Activated CD4-positive, alpha-beta T cell treated with anti-CD3 and anti-CD28 coated beads for 36 hours (primary cell): ENCODE measurements around the gene AHNAK. TPM values are rescaled to one million over a fixed set of nuclear protein-coding genes. Genes with fewer than 3 reads are reported as not detected.

Experiments
- ATAC-seq: fragments of 200-7000 bp; cut with Tn5 transposase; one replicate; pipeline ENCODE4 v1.10.0; 2021; ENCODE audit warnings: mild to moderate bottlenecking, moderate library complexity
- CTCF ChIA-PET: fragments of 350-600 bp; sonication (Branson Sonifier 250); formaldehyde crosslinking; loops from one replicate; lab custom pipeline; 2021; ENCODE audit warnings: antibody characterized with exemption; lab: Charles Lee
- POLR2A ChIA-PET: fragments of 350-600 bp; sonication (Branson Sonifier 250); formaldehyde crosslinking; loops from one replicate; lab custom pipeline; 2021; ENCODE audit warnings: antibody characterized with exemption, inconsistent platforms; lab: Charles Lee
- DNase-seq: peaks from one replicate; pipeline ENCODE4 v3.0.0-alpha.2; 2020
- H3K27ac Mint-ChIP-seq: one replicate; pipeline ENCODE4 v1.8.0; 2021; ENCODE audit warnings: mixed read lengths
- H3K27me3 Mint-ChIP-seq: one replicate; pipeline ENCODE4 v1.8.0; 2021; ENCODE audit warnings: mixed read lengths
- H3K36me3 Mint-ChIP-seq: one replicate; pipeline ENCODE4 v1.8.0; 2021; ENCODE audit warnings: low read depth, mixed read lengths
- H3K4me1 Mint-ChIP-seq: one replicate; pipeline ENCODE4 v1.8.0; 2021; ENCODE audit warnings: mixed read lengths
- H3K4me3 Mint-ChIP-seq: one replicate; pipeline ENCODE4 v1.8.0; 2021; ENCODE audit warnings: mild to moderate bottlenecking, moderate library complexity, mixed read lengths
- H3K9me3 Mint-ChIP-seq: one replicate; pipeline ENCODE4 v1.8.0; 2021; ENCODE audit warnings: low read depth, mixed read lengths
- intact Hi-C, 2 experiments: fragments of 100-400 bp; cut with DNase I in 1 of 2; cut with micrococcal nuclease in 1 of 2; formaldehyde crosslinking; loops; one replicate each; pipeline versions ENCODE4 v1.14.2 to v1.15.1; 2022 to 2024; cut with DNase I, micrococcal nuclease
- total RNA-seq, 2 experiments: library from RNA; stranded (reverse); gene quantifications; one replicate each; pipeline ENCODE4 v1.2.3, GENCODE V29; 2021

Gene AHNAK
- total RNA-seq, 2 experiments from 2014 or later: 47.3 to 54.7 TPM

DNA sequence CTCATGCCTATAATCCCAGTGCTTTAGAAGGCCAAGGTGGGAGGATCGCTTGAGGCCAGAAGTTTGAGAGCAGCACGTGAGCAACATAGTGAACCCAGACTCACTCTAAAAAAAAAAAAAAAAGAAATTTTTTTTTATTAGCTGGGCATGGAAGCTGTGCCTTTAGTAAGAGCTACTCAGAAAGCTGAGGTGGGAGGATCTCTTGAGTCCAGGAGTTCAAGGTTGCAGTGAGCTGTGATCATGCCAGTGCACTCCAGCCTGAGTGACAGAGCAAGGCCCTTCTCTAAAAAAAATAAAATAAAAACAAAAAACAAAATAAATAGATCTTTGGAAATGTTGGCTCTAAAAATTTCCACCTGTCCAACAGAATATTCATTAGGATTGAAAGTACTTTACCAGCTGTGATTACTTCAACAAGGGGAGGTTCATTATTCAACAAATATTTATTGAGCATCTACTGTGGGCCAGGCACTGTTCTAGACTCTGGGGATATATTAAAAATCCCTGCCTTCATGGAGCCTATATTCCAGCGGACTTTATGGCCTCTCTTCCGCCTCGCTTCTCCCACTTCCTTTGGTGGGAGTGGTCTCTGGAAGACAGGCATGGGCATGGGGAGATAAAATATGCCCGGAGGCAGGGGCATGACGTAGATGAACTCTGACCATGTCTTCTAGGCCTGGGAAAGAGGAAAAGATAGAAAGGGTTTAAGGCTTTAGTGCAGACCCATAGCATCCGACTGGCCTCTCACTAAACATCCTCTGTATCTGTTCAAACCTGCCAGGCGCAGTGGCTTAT is 47.9 kb downstream of the AHNAK start:
- H3K4me1 Mint-ChIP-seq: peaks cover 3% of the 10 kb centered on the region
- H3K27me3 Mint-ChIP-seq: peaks cover 7% of the 10 kb centered on the region
- no peaks in the 10 kb centered on the region for H3K36me3 Mint-ChIP-seq
- H3K27ac Mint-ChIP-seq: no peak overlapping the region
- DNase-seq: no peak
- no peak overlapping the region for H3K4me3 Mint-ChIP-seq
- CTCF ChIA-PET: interaction anchor here (0.9 to 2.7 kb wide), 4 partner anchors 45 to 119 kb away, joined by 3 to 11 read pairs (median 4); no protein-coding TSS in a partner anchor
- POLR2A ChIA-PET: interaction anchor here (0.6 to 0.7 kb wide), 2 partner anchors 74 to 367 kb away, joined by 4 to 10 read pairs; no protein-coding TSS in a partner anchor
- intact Hi-C loops: loop anchor here in 1 of 2 experiments (5.0 kb wide), 1 partner anchor 44 kb away; no protein-coding TSS in a partner anchor
- H3K9me3 Mint-ChIP-seq: no peaks in the 10 kb centered on the region
- ATAC-seq: no peak

DNA sequence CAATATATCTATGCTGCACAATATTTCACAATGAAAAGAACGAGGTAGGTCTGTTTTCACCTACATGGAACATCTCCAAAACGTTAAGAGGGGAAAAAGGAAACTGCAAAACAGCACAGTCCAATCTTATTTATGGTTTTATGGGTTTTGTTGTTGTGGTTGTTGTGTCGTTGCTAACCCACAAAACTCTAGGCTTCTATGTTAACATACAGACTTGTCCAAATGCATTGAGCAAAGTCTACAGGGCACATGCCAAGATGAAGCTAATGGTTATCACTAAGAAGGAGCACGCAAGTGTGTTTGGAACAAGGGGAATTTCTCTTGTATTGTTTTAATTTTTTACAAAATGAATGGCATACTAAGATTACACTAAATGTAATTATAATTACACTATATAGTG is 48.6 kb downstream of the AHNAK start:
- intact Hi-C loops: loop anchor here in 1 of 2 experiments (5.0 kb wide), 1 partner anchor 44 kb away; no protein-coding TSS in a partner anchor
- Mint-ChIP-seq H3K27me3 (peaks cover 7% of the 10 kb centered on the region), H3K4me1 (peaks cover 3% of the 10 kb centered on the region), H3K36me3 (no peaks in the 10 kb centered on the region), H3K9me3 (no peaks in the 10 kb centered on the region), H3K4me3 (no peak overlapping the region), H3K27ac (no peak overlapping the region)
- ChIA-PET POLR2A (interaction anchor here (0.6 kb wide), 1 partner anchor 368 kb away, joined by 10 read pairs; no protein-coding TSS in a partner anchor), CTCF (interaction anchor here (0.8 to 2.7 kb wide), 3 partner anchors 45 to 74 kb away, joined by 3 to 11 read pairs (median 5); no protein-coding TSS in a partner anchor)
- ATAC-seq (no peak), DNase-seq (no peak)

DNA sequence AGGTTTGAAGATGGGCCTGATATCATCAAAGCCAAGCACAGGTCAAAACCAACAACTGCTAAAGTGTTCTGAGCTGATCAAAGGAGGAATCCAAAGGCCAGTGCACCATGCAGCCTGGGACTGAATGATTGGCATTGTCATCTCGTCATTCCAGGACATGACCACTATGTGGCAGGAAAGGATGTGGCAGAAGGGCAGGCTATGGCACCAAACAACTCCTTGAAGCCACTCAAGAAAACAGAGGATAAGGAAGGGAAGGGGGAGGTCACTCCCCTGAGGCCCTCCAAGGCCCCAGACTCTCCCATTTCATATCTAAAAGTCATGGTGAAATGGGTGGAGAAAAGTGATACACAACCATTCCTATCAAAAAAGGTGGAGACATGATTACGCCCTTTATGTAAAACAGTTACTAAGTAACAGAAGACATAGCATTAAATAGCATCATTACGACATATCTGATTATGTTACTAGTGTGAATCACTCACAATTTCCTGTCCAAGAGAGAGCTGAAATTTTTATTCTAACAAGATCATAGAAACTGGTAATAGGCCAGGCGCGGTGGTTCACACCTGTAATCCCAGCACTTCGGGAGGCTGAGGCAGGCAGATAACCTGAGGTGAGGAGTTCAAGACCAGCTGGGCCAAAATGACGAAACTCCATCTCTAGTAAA is 49.3 kb downstream of the AHNAK start:
- peak; percentile 53 for DNase-seq
- Mint-ChIP-seq H3K4me1 (peaks cover 3% of the 10 kb centered on the region), H3K27ac (no peak overlapping the region), H3K9me3 (no peaks in the 10 kb centered on the region), H3K4me3 (no peak overlapping the region), H3K36me3 (no peaks in the 10 kb centered on the region), H3K27me3 (peaks cover 3% of the 10 kb centered on the region)
- peak; percentile 81 for ATAC-seq
- ChIA-PET POLR2A (no interaction called here), CTCF (interaction anchor here (0.6 to 2.7 kb wide), 6 partner anchors 30 to 589 kb away, joined by 3 to 11 read pairs (median 4); partner anchors contain the start of gene EEF1G)
- intact Hi-C loops: loop anchor here (1.0 to 5.0 kb wide), 3 partner anchors 45 to 63 kb away; no protein-coding TSS in a partner anchor

DNA sequence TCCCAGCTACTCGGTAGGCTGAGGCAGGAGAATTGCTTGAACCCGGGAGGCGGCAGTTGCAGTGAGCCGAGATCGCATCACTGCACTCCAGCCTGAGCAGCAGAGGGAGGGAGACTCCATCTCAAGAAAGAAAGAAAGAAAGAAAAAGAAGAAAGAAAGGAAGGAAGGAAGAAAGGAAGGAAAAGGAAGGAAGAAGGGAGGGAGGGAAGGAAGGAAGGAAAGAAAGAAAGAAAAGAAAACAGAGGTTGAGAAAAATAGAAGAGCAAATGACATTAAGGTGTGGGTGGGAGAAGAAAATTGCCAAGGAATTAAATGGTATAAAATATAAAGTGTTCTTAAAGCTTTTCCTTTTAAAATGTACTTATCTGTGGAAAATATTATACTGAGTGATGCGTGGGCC is 49.9 kb downstream of the AHNAK start:
- intact Hi-C loops: loop anchor here (1.0 to 5.0 kb wide), 3 partner anchors 46 to 64 kb away; no protein-coding TSS in a partner anchor
- H3K9me3 Mint-ChIP-seq: no peaks in the 10 kb centered on the region
- H3K27ac Mint-ChIP-seq: no peak overlapping the region
- no peaks in the 10 kb centered on the region for H3K36me3 Mint-ChIP-seq
- no peak overlapping the region for H3K4me3 Mint-ChIP-seq
- peaks cover 3% of the 10 kb centered on the region for H3K4me1 Mint-ChIP-seq
- no peak for ATAC-seq
- no peak for DNase-seq
- H3K27me3 Mint-ChIP-seq: peaks cover 2% of the 10 kb centered on the region
- CTCF ChIA-PET: interaction anchor here (0.7 kb wide), 2 partner anchors 77 to 118 kb away, joined by 3 read pairs; partner anchors contain the start of gene EEF1G
- POLR2A ChIA-PET: no interaction called here

DNA sequence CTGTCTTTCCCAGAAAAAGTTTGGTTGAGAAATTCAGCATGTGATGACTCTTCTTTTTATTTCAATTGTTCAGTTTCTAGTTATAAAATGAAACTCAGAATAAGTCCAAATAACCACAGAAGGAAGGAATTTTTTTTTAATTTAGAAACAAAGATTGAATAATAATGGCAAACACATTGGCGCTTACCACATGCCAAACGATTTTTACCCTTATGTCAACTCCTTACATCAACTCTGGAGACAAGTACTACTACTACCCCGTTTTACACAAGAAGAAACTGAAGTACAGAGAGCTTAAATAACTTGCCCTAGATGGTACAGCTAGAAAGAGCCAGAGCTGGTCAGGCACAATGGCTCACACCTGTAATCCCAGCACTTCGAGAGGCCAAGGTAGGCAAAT is 52.4 kb downstream of the AHNAK start:
- no peak overlapping the region for H3K4me3 Mint-ChIP-seq
- ATAC-seq (no peak), DNase-seq (no peak)
- CTCF ChIA-PET: interaction anchor here (0.8 to 1.0 kb wide), 2 partner anchors 69 to 70 kb away, joined by 3 to 6 read pairs; no protein-coding TSS in a partner anchor
- peaks cover 3% of the 10 kb centered on the region for H3K4me1 Mint-ChIP-seq
- no peak overlapping the region for H3K27ac Mint-ChIP-seq
- H3K27me3 Mint-ChIP-seq: no peaks in the 10 kb centered on the region
- POLR2A ChIA-PET: no interaction called here
- H3K9me3 Mint-ChIP-seq: no peaks in the 10 kb centered on the region
- no peaks in the 10 kb centered on the region for H3K36me3 Mint-ChIP-seq
- intact Hi-C loops: no loop called here

DNA sequence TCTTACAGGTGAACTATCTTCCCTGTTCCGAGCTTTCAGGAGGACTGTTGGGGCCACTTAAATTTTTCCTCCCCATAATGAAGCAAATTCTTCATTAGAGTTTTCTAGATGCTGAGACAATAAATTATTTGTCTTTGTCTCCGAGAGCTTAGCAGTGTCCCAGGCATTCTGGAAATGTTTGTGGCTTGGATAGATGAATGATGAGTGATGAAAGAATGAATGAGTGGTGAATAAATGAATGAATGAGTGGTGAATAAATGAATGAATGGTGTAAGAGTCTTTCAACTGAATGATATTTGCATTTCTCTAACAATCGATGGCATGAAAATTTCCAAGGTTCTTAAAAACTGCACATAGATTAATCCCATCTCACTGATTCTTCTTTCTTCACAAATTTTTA is 52.8 kb downstream of the AHNAK start:
- DNase-seq: no peak
- H3K27me3 Mint-ChIP-seq: no peaks in the 10 kb centered on the region

DNA sequence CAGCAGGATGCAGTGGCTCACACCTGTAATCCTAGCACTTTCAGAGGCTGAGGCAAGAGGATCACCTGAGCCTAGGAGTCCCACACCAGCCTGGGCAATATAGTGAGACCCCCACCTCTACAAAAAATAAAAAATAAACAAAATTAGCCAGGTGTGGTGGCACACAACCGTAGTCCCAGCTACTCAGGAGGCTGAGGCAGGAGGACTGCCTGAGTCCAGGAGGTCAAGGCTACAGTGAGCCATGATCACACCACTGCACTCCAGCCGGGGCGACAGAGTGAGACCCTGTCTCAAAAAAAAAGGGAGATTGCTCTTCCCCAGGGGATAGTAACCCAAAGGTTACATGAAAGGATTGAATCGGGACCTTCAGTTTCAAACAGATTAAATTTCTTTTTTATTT is 54.0 kb downstream of the AHNAK start:
- Mint-ChIP-seq H3K27me3 (no peaks in the 10 kb centered on the region), H3K36me3 (no peaks in the 10 kb centered on the region), H3K27ac (no peak overlapping the region), H3K9me3 (no peaks in the 10 kb centered on the region), H3K4me1 (peaks cover 3% of the 10 kb centered on the region), H3K4me3 (no peak overlapping the region)
- intact Hi-C loops: no loop called here
- ChIA-PET CTCF (no interaction called here), POLR2A (no interaction called here)
- ATAC-seq (no peak), DNase-seq (no peak)

More for the DNA sequence above, 52.8 kb downstream of the AHNAK start:
- Mint-ChIP-seq H3K9me3 (no peaks in the 10 kb centered on the region), H3K36me3 (no peaks in the 10 kb centered on the region), H3K4me3 (no peak overlapping the region), H3K27ac (no peak overlapping the region), H3K4me1 (peaks cover 3% of the 10 kb centered on the region)
- no peak for ATAC-seq
- CTCF ChIA-PET: interaction anchor here (0.8 to 1.0 kb wide), 2 partner anchors 69 kb away, joined by 3 to 6 read pairs; no protein-coding TSS in a partner anchor
- intact Hi-C loops: no loop called here
- POLR2A ChIA-PET: no interaction called here

DNA sequence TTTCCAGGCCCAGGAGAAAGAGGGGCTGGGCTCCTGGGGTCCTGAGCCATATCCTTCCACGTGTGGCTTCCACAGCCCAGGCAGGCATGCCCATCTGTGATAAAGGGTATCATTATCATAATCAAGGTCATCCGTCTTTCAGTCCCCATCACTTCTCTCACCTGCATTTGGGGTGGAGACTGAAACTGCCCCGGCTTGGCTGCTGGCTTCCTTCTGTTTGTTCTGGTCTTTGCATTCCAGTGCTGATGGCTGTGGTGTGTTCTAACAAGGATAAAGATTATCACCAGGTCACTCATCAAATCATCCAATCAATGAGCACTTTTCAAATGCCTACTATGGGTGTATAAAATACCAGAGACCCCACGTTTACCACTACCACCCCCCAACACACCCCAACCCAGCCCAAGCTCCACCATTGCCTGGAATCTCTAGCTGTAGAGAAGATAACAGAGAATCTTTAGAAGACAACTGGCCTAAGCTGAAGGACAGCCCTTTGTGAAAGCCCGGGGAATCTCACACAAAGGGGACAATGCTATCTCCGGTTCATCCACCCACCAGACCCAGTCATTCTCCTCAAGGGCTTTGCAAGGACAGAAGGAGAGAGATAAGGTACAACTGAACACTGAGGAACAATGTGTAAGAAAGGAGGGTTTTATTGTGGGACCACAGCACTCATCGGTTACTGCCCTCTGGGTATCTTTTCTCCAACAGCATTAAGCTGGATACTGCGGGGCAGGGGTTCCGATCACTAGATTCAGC is 54.9 kb downstream of the AHNAK start:
- H3K4me1 Mint-ChIP-seq: no peaks in the 10 kb centered on the region
- no peaks in the 10 kb centered on the region for H3K9me3 Mint-ChIP-seq
- DNase-seq (no peak), ATAC-seq (no peak)
- ChIA-PET CTCF (no interaction called here), POLR2A (no interaction called here)
- intact Hi-C loops: no loop called here
- H3K36me3 Mint-ChIP-seq: no peaks in the 10 kb centered on the region
- no peak overlapping the region for H3K4me3 Mint-ChIP-seq
- H3K27ac Mint-ChIP-seq: no peak overlapping the region
- no peaks in the 10 kb centered on the region for H3K27me3 Mint-ChIP-seq

DNA sequence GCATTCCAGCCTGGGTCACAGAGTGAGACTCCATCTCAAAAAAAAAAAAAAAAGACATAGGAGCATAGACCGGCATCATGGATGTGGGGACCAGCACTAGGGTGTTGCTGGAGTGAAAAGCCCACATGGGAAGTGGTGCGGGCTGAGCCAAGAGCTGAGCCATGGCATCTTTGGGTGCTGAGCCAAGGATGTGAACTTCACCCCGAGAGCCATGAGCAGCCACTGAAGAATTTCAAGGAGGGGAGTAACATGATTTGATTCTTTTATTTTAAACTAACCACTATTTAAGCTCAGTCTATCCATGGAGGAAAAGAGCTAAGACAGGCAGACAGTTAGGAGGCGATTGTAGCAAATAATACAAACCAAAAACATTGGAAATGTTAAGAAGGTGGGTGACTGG is 57.4 kb downstream of the AHNAK start:
- Mint-ChIP-seq H3K9me3 (no peaks in the 10 kb centered on the region), H3K27ac (no peak overlapping the region), H3K4me1 (no peaks in the 10 kb centered on the region), H3K4me3 (no peak overlapping the region), H3K36me3 (no peaks in the 10 kb centered on the region), H3K27me3 (no peaks in the 10 kb centered on the region)
- ATAC-seq (no peak), DNase-seq (no peak)
- ChIA-PET POLR2A (interaction anchor here (0.6 kb wide), 1 partner anchor 339 kb away, joined by 3 read pairs; no protein-coding TSS in a partner anchor), CTCF (interaction anchor here (0.6 to 0.7 kb wide), 2 partner anchors 303 to 928 kb away, joined by 3 to 4 read pairs; no protein-coding TSS in a partner anchor)
- intact Hi-C loops: no loop called here

DNA sequence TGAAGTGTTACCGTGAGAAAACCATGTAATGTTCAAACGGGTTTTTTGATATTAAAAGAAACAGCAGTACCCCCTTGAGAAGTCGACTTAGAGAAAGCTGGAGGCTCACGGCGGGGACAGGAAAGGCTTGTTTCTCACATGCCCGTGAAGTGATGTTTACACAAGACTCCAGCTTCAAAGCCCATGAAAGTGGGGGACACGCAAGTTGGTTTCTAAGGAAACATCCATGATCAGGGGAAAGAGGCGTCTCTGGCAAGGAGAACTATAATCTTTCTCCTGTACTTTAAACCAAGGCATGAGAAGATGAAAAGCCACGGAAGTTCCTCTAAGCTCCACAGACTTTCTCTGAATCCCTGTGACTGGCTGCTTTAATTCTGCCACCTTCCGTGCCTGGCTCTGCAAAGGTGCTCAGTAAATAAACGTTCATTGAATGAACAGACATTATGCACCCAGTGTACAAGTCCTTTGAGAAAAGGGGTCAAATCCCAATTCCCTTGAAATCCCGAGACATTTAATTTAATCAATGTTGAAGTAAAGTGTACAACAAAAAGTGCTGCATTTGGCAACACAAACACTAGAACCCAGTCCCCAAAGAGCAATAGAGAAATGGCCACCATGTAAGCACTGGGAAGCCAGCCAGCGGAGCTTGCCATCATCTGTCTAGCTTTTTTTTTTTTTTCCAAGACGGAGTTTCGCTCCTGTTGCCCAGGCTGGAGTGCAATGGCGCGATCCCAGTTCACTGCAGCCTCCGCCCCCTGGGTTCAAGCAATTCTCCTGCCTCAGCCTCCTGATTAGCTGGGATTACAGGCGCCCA is 58.7 kb downstream of the AHNAK start:
- no peaks in the 10 kb centered on the region for H3K4me1 Mint-ChIP-seq
- no peak overlapping the region for H3K4me3 Mint-ChIP-seq
- H3K36me3 Mint-ChIP-seq: no peaks in the 10 kb centered on the region
- POLR2A ChIA-PET: interaction anchor here (0.6 kb wide), 1 partner anchor 1960 kb away, joined by 4 read pairs; no protein-coding TSS in a partner anchor
- CTCF ChIA-PET: interaction anchor here (0.7 to 1.8 kb wide), 4 partner anchors 17 to 206 kb away, joined by 3 to 4 read pairs (median 3); no protein-coding TSS in a partner anchor
- no peak overlapping the region for H3K27ac Mint-ChIP-seq
- DNase-seq (no peak), ATAC-seq (no peak)
- intact Hi-C loops: no loop called here
- H3K27me3 Mint-ChIP-seq: no peaks in the 10 kb centered on the region
- no peaks in the 10 kb centered on the region for H3K9me3 Mint-ChIP-seq
